Activated CD4-positive, CD25-positive, alpha-beta regulatory T cell treated with anti-CD3 and anti-CD28 coated beads, Interleukin-2, amount 50 U/mL, for 24 hours (primary cell): ENCODE measurements around the gene APLP2.
"Not testable (repeated sequence)": the region's sequence is repeated elsewhere in the genome, so short reads cannot be mapped to it uniquely, and the experiment has no call there.

Source experiments
- ATAC-seq, 2 donors: fragments of 150-1000 bp; cut with Tn5 transposase; one replicate each; pipeline ENCODE4 v1.10.0; 2021; ENCODE audit warnings: mild to moderate bottlenecking in 1 of 2, moderate library complexity in 1 of 2

The APLP2 gene

GRCh38 chr11:130092661-130093060 lies 23.0 kb downstream of the APLP2 start:
- ATAC-seq = no peak

GRCh38 chr11:130094614-130095013 lies 24.9 kb downstream of the APLP2 start:
- no peak for ATAC-seq

- no peak for ATAC-seq
Observed at GRCh38 chr11:130095326-130095725, 25.6 kb downstream of the APLP2 start.

- no peak for ATAC-seq
Observed at GRCh38 chr11:130096042-130096441, 26.3 kb downstream of the APLP2 start.

GRCh38 chr11:130096823-130097222 lies 27.1 kb downstream of the APLP2 start:
- ATAC-seq = no peak

- no peak for ATAC-seq
Observed at GRCh38 chr11:130097285-130097684, 27.6 kb downstream of the APLP2 start.

GRCh38 chr11:130099356-130099755 lies 29.7 kb downstream of the APLP2 start:
- ATAC-seq = no peak

- ATAC-seq = no peak
Observed at GRCh38 chr11:130100381-130101095, 30.8 kb downstream of the APLP2 start.

- ATAC-seq = no peak
Observed at GRCh38 chr11:130101661-130102060, 32.0 kb downstream of the APLP2 start.

- no peak for ATAC-seq
Observed at GRCh38 chr11:130102301-130103249, 32.9 kb downstream of the APLP2 start.

GRCh38 chr11:130103296-130103814 lies 33.7 kb downstream of the APLP2 start:
- no peak for ATAC-seq

GRCh38 chr11:130106381-130106780 lies 36.7 kb downstream of the APLP2 start:
- no peak for ATAC-seq

GRCh38 chr11:130108671-130109070 lies 39.0 kb downstream of the APLP2 start:
- not testable (repeated sequence) for ATAC-seq

- no peak for ATAC-seq
Observed at GRCh38 chr11:130109386-130109785, 39.7 kb downstream of the APLP2 start.

GRCh38 chr11:130110339-130111108 lies 40.8 kb downstream of the APLP2 start:
- no peak for ATAC-seq

- no peak for ATAC-seq
Observed at GRCh38 chr11:130112071-130112830, 42.6 kb downstream of the APLP2 start.

- ATAC-seq = no peak
Observed at GRCh38 chr11:130114281-130114680, 44.6 kb downstream of the APLP2 start.

GRCh38 chr11:130114726-130115125 lies 45.0 kb downstream of the APLP2 start:
- ATAC-seq = no peak

GRCh38 chr11:130115218-130115617 lies 45.5 kb downstream of the APLP2 start:
- no peak for ATAC-seq

GRCh38 chr11:130118165-130118564 lies 48.5 kb downstream of the APLP2 start:
- peak; percentile 41 to 47 for ATAC-seq

GRCh38 chr11:130118636-130119387 lies 49.1 kb downstream of the APLP2 start:
- peak; percentile 25 for ATAC-seq
